HEK293 (cell line): ENCODE measurements around the gene NR4A3.

ENCODE experiments used
- KLF16 ChIP-seq: fragments of 450-650 bp; formaldehyde crosslinking; IDR thresholded peaks from 2 replicates; pipeline ENCODE4 v1.5.1; 2017; ENCODE audit warnings: missing biosample characterization, missing genetic modification characterization
- ZBTB8A ChIP-seq: fragments of 450-650 bp; formaldehyde crosslinking; IDR thresholded peaks from 2 replicates; pipeline ENCODE4 v1.5.1; 2016; ENCODE audit warnings: missing biosample characterization, missing genetic modification characterization
- ZFP3 ChIP-seq: fragments of 450-650 bp; formaldehyde crosslinking; IDR thresholded peaks from 2 replicates; pipeline ENCODE4 v1.5.1; 2016; ENCODE audit warnings: low read depth, missing biosample characterization, missing genetic modification characterization
- ZNF133 ChIP-seq: fragments of 450-650 bp; formaldehyde crosslinking; IDR thresholded peaks from 2 replicates; pipeline ENCODE4 v1.5.1; 2016; ENCODE audit warnings: missing biosample characterization, missing genetic modification characterization
- ZNF311 ChIP-seq: fragments of 450-650 bp; formaldehyde crosslinking; IDR thresholded peaks from 2 replicates; pipeline ENCODE4 v1.5.1; 2017; ENCODE audit warnings: missing biosample characterization, missing genetic modification characterization, borderline replicate concordance
- ZNF768 ChIP-seq: fragments of 450-650 bp; formaldehyde crosslinking; IDR thresholded peaks from 2 replicates; pipeline ENCODE4 v1.5.1; 2018; ENCODE audit warnings: missing biosample characterization, mild to moderate bottlenecking, missing genetic modification characterization
- ZNF776 ChIP-seq: fragments of 450-650 bp; formaldehyde crosslinking; IDR thresholded peaks from 2 replicates; pipeline ENCODE4 v1.5.0; 2017; ENCODE audit warnings: missing biosample characterization, missing genetic modification characterization, borderline replicate concordance
- ZSCAN30 ChIP-seq: fragments of 450-650 bp; IDR thresholded peaks from 2 replicates; pipeline ENCODE4 v1.5.1; 2018; ENCODE audit warnings: missing biosample characterization, mild to moderate bottlenecking, missing genetic modification characterization, moderate library complexity
- TF ChIP-seq, protein P1 (sequence below): fragments of 450-650 bp; formaldehyde crosslinking; IDR thresholded peaks from 2 replicates; pipeline ENCODE4 v1.5.1; 2016; ENCODE audit warnings: missing biosample characterization, missing genetic modification characterization

DNA sequence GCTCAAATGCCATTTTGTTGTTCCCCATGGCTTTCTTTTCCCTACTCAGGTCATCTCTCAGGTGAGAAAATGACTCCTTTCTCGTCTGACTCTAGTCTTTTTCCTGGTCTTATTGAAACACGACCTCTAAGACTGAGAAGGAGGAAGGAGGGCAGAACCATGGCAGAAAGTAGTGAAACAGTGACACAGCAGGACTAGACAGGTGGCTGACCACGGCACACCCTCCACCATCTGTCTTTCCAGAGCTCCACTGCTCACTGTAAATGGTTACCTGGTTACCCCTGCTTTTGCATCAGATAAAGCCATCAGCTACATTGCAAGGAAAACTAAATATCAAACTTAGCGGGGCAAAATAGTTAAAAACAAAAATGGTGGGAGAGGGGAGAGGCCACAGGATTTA, 30.9 kb downstream of the NR4A3 start:
- TF ChIP-seq, protein P1, sequence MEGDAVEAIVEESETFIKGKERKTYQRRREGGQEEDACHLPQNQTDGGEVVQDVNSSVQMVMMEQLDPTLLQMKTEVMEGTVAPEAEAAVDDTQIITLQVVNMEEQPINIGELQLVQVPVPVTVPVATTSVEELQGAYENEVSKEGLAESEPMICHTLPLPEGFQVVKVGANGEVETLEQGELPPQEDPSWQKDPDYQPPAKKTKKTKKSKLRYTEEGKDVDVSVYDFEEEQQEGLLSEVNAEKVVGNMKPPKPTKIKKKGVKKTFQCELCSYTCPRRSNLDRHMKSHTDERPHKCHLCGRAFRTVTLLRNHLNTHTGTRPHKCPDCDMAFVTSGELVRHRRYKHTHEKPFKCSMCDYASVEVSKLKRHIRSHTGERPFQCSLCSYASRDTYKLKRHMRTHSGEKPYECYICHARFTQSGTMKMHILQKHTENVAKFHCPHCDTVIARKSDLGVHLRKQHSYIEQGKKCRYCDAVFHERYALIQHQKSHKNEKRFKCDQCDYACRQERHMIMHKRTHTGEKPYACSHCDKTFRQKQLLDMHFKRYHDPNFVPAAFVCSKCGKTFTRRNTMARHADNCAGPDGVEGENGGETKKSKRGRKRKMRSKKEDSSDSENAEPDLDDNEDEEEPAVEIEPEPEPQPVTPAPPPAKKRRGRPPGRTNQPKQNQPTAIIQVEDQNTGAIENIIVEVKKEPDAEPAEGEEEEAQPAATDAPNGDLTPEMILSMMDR (tag by site-specific recombination) = no peak
- no peak for TF ChIP-seq KLF16 (tag by site-specific recombination)
- no peak for TF ChIP-seq ZNF776
- TF ChIP-seq ZNF311 = no peak
- TF ChIP-seq ZNF133 (tag by site-specific recombination) = no peak
- TF ChIP-seq ZBTB8A (tag by site-specific recombination) = no peak
- TF ChIP-seq ZNF768 (tag by site-specific recombination) = no peak
- no peak for TF ChIP-seq ZSCAN30 (tag by site-specific recombination)
- TF ChIP-seq ZFP3 (tag by site-specific recombination) = no peak
